GM12892 (cell line): ENCODE data around the gene LHCGR. TPM values are rescaled to one million over a fixed set of nuclear protein-coding genes. Genes with fewer than 3 reads are reported as not detected.

ENCODE experiments used
- DNase-seq: peaks from one replicate; pipeline ENCODE4 v3.0.0; 2011; ENCODE audit not compliant: insufficient read length
- FAIRE-seq: peaks from 2 replicates; lab custom pipeline; 2011; peaks lifted over from hg19 to GRCh38; lab: Jason Lieb, UNC
- POLR2A ChIP-seq: IDR thresholded peaks from 2 replicates; pipeline ENCODE4 v1.6.1; 2011; ENCODE audit warnings: low read depth, low read length, control low read depth
- POLR2AphosphoS5 ChIP-seq: IDR thresholded peaks from 2 replicates; pipeline ENCODE4 v1.6.1; 2011; ENCODE audit warnings: low read depth, low read length, control low read depth
- TAF1 ChIP-seq: IDR thresholded peaks from 2 replicates; pipeline ENCODE4 v1.6.1; 2011; ENCODE audit warnings: low read depth, mild to moderate bottlenecking, control low read depth, low read length, borderline replicate concordance
- polyA plus RNA-seq: library from polyadenylated mRNA; unstranded; fragments of >200 nt; gene quantifications from one replicate; pipeline ENCODE4 v1.2.1, GENCODE V29; 2012; ENCODE audit warnings: missing spikeins, inconsistent platforms; ENCODE audit not compliant: missing spikeins

The LHCGR gene
- not detected for polyA plus RNA-seq

- FAIRE-seq = no peak
- no peak for DNase-seq
- TF ChIP-seq POLR2AphosphoS5 (no peak), TAF1 (no peak), POLR2A (no peak)
Observed at GRCh38 chr2:48755473-48755872, at the start of gene LHCGR. LHCGR (minus strand) TSS chr2:48755724; CDS start chr2:48755671, 53 bp downstream.

- FAIRE-seq (no peak), DNase-seq (no peak)
- no peak for TF ChIP-seq POLR2A
- no peak for TF ChIP-seq POLR2AphosphoS5
- TF ChIP-seq TAF1 = no peak
Observed at GRCh38 chr2:48799601-48800000, 44.1 kb upstream of the LHCGR start.

- TF ChIP-seq POLR2AphosphoS5 (no peak), POLR2A (no peak), TAF1 (no peak)
- FAIRE-seq = no peak
- DNase-seq = no peak
Observed at GRCh38 chr2:48795065-48795464, 39.5 kb upstream of the LHCGR start.

GRCh38 chr2:48793671-48794070, 38.1 kb upstream of the LHCGR start:
- TF ChIP-seq POLR2A = no peak
- no peak for TF ChIP-seq TAF1
- no peak for TF ChIP-seq POLR2AphosphoS5
- DNase-seq = no peak
- FAIRE-seq = no peak

GRCh38 chr2:48792030-48792429, 36.5 kb upstream of the LHCGR start:
- FAIRE-seq (no peak), DNase-seq (no peak)

GRCh38 chr2:48790407-48791170, 35.1 kb upstream of the LHCGR start:
- TF ChIP-seq POLR2AphosphoS5 = no peak
- no peak for TF ChIP-seq TAF1
- no peak for TF ChIP-seq POLR2A
- no peak for DNase-seq
- FAIRE-seq = no peak

More at GRCh38 chr2:48792030-48792429, 36.5 kb upstream of the LHCGR start:
- TF ChIP-seq POLR2AphosphoS5 (no peak), POLR2A (no peak), TAF1 (no peak)

GRCh38 chr2:48787580-48787979, 32.1 kb upstream of the LHCGR start:
- DNase-seq (no peak), FAIRE-seq (no peak)
- TF ChIP-seq TAF1 (no peak), POLR2A (no peak), POLR2AphosphoS5 (no peak)

GRCh38 chr2:48781366-48781765, 25.8 kb upstream of the LHCGR start:
- no peak for TF ChIP-seq POLR2AphosphoS5
- TF ChIP-seq POLR2A = no peak
- TF ChIP-seq TAF1 = no peak
- FAIRE-seq = no peak
- no peak for DNase-seq

GRCh38 chr2:48779019-48779716, 23.6 kb upstream of the LHCGR start:
- FAIRE-seq (no peak), DNase-seq (no peak)
- TF ChIP-seq POLR2AphosphoS5 = no peak
- no peak for TF ChIP-seq POLR2A
- no peak for TF ChIP-seq TAF1

- no peak for DNase-seq
- no peak for TF ChIP-seq TAF1
- TF ChIP-seq POLR2AphosphoS5 = no peak
- TF ChIP-seq POLR2A = no peak
- FAIRE-seq = no peak
Observed at GRCh38 chr2:48774251-48774650, 18.7 kb upstream of the LHCGR start.

GRCh38 chr2:48771241-48772014, 15.9 kb upstream of the LHCGR start:
- FAIRE-seq = no peak
- TF ChIP-seq TAF1 (no peak), POLR2AphosphoS5 (no peak), POLR2A (no peak)
- no peak for DNase-seq
